Gastrocnemius medialis (tissue), 4 donors: ENCODE data around the gene MOB3B.

Source experiments
- CTCF ChIP-seq, 5 experiments: fragments of 450-650 bp in 3 of 5; fragments of 200-600 bp in 2 of 5; sonication (generic) in 2 of 5; IDR thresholded peaks in 4 of 5; conservative IDR thresholded peaks in 1 of 5; 1 replicate in 4 of 5; 2 replicates in 1 of 5; pipeline ENCODE4 v1.5.1; 2016 to 2019; ENCODE audit warnings: antibody characterized with exemption in 5 of 5, mild to moderate bottlenecking in 3 of 5, moderate library complexity in 3 of 5
- POLR2A ChIP-seq, 2 donors: fragments of 450-650 bp; IDR thresholded peaks; one replicate each; pipeline ENCODE4 v1.6.1; 2017; ENCODE audit warnings: antibody characterized with exemption in 2 of 2, mild to moderate bottlenecking in 2 of 2, moderate library complexity in 2 of 2

DNA sequence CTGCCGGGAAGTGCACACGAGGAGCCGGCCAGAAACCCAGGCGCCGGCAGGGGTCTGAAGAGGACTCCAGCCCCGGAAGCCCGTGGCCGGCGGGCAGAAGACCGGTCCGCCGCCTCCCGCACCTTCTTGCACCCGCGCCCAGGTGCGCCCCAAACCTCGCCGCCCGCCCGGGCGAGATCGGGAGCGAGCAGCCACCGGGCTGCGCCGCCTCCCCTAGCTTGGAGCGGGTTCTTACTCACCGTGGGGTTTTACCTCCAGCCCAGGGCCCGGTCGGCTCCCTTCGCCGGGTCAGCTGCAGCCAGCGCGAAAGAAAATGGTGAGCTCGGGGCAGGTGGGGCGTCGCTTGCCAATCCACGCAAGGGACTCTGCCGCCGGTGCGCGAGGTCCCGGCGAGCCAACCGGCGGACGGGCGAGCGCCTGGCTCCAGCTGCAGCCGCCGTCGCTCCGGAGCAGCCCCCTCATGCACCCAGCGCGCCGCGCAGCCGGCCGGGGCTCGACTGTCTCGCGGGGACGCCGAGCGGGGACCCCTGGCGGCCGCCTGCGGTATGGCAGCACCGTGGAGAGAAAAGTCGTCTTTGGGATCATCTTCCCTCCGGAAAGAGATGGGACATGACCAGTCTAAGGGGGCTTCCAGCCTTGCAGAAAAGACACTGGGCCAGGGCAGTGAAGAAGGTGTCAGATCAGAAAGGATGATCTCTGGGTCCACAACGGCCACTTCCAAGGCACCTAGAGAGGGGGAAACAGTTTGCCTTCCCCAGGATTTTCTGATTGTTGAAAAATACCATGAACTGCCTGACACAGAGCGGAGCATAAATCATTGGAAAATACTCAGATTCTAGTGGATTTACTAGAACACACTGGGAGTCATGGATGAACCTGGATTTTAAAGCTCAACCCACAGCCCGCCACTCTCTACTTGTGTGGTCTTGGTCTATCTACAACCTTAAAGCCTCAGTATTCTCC lies at the start of gene MOB3B:
- peak; percentile 88 to 99 (median 97) for TF ChIP-seq CTCF (IDR thresholded peaks at IDR 0.05 in 4 of 5, conservative IDR thresholded peaks at IDR 0.05 in 1 of 5)
- TF ChIP-seq POLR2A (IDR thresholded peaks at IDR 0.05), result peak; percentile 37 to 78
